ENCODE measurements around the gene PPM1G. TPM values are rescaled to one million over a fixed set of nuclear protein-coding genes. Genes with fewer than 3 reads are reported as not detected.
A peak's percentile ranks its signal among the peaks of the same experiment; 100 is the strongest.

Gene PPM1G
- total and polyA plus RNA-seq, 9 donors, result 27.2 to 89.4 (median 48.0) TPM

DNA sequence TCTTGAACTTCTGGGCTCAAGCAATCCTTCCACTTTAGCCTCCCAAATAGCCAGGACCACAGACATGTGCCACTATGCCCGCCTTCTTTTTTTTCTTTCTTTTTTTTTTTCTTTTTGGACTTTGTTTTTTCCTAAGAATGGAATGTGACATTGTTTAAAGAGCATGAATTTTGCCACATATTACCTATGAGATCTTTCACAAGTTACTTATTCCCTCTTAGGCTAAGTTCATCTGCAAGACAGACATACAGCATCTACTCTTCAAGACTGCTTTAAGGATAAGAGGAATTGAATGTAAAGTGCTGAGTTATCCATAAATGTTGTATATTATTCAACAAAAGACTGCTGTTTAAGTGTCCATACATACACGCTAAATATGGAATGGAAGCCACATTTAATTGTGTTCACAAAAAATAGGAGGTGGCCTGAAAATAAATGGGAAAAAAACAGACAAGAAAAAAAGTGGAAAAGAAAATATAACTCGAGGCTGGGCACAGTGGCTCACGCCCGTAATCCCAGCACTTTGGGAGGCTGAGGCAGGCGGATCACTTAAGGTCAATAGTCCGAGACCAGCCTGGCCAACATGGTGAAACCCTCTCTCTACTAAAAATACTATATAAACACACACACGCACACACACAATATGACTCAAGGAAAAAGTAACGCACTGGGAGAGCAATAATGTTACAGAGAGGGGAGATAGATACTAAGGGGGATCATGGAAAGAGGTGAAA, 3.2 kb upstream of the PPM1G start:
- 85 to 87% (median 85%) methylated on average over 9 of the region's 9 CpGs for WGBS, 3 donors
- no peak for TF ChIP-seq POLR2A (IDR thresholded peaks at IDR 0.05)
- TF ChIP-seq, protein P1, sequence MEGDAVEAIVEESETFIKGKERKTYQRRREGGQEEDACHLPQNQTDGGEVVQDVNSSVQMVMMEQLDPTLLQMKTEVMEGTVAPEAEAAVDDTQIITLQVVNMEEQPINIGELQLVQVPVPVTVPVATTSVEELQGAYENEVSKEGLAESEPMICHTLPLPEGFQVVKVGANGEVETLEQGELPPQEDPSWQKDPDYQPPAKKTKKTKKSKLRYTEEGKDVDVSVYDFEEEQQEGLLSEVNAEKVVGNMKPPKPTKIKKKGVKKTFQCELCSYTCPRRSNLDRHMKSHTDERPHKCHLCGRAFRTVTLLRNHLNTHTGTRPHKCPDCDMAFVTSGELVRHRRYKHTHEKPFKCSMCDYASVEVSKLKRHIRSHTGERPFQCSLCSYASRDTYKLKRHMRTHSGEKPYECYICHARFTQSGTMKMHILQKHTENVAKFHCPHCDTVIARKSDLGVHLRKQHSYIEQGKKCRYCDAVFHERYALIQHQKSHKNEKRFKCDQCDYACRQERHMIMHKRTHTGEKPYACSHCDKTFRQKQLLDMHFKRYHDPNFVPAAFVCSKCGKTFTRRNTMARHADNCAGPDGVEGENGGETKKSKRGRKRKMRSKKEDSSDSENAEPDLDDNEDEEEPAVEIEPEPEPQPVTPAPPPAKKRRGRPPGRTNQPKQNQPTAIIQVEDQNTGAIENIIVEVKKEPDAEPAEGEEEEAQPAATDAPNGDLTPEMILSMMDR (IDR thresholded peaks at IDR 0.05), result no peak
- no peak for TF ChIP-seq EP300 (IDR thresholded peaks at IDR 0.05)

DNA sequence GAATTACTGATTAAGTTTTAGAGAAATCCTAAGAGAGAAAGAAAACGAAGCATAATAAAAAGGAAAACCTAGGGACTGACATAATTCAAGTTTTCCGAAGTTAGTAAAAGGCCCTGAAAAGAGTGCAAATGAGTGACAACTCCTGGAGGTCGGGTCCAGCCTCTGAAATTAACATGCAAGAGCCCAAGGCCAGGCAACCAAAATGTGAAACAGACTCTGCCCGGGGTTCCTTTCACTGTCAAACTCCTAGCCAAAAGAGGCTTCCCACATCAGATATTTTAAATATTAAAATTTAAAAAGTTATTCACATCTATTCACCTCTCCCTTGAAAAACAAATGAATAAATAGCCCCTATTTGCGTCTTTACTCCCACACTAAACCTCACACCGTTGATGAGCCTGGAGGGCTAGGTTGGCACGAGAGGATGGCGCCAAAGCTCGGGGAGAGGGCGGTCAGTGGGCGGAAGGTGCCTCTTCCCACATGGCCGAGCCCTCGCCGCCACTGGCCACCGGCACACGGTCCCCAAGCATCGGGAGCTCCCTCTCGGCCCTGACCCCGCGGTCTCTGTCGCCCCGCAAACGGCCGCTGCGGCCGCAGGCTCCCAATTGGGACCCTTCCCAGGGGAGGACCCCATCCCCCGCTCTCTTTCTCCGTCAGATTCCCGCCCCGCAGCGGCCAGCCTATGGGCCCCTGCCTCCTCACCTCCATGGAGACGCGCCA, 630 bp downstream of the PPM1G start:
- TF ChIP-seq, protein P1 (IDR thresholded peaks at IDR 0.05), result no peak
- TF ChIP-seq EP300 (IDR thresholded peaks at IDR 0.05) (no peak), POLR2A (IDR thresholded peaks at IDR 0.05) (no peak)
- Histone ChIP-seq H3K27me3 (no peaks in the 10 kb centered on the region), H3K36me3 (no peaks in the 10 kb centered on the region), H3K27ac (peak overlapping the region in 1 of 2 donors; percentile 64), H3K9me3 (no peaks in the 10 kb centered on the region), H3K4me1 (ENCODE audit: insufficient read depth) (peaks cover 5% of the 10 kb centered on the region), H3K4me3 (peak overlapping the region; percentile 87)
- intact Hi-C loops (cut with DNase I), result no loop called here
- DNase-seq, result no peak
- WGBS, 3 donors, result 0 to 1% (median 1%) methylated on average over 33 of the region's 33 CpGs

More for the DNA sequence above, 3.2 kb upstream of the PPM1G start:
- no peak overlapping the region for H3K27ac ChIP-seq
- peaks cover 5% of the 10 kb centered on the region for H3K4me1 ChIP-seq (ENCODE audit: insufficient read depth)
- intact Hi-C loops (cut with DNase I), result no loop called here
- no peaks in the 10 kb centered on the region for H3K27me3 ChIP-seq
- no peak overlapping the region for H3K4me3 ChIP-seq
- no peak for DNase-seq
- no peaks in the 10 kb centered on the region for H3K9me3 ChIP-seq
- no peaks in the 10 kb centered on the region for H3K36me3 ChIP-seq

DNA sequence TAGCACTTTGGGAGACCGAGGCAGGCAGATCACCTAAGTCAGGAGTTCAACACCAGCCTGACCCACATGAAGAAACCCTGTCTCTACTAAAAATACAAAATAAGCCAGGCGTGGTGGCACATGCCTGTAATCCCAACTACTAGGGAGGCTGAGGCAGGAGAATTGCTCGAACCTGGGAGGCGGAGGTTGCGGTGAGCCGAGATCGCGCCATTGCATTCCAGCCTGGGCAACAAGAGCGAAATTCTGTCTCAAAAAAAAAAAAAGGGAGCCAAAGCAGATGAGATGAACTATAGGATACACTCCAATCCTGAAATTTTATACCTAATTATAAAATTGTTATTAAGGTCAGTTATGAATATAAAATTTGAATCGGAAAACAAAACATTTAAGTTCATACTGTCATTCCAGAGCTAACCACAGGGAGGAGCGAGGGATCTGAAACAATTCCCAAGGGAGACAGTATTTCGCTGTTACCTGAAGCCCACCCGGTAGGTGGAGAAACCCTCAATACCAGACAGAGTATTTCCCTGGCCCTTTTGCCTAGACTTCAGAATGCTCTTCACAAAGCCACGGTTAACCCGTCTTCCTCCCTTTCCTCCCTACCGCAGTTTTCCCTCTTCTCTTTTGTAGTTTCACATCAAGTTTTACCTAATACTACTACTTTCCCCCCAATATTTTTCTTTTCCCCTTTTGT, 1.4 kb downstream of the PPM1G start:
- H3K36me3 ChIP-seq, result no peaks in the 10 kb centered on the region
- H3K27ac ChIP-seq, result no peak overlapping the region
- TF ChIP-seq POLR2A (IDR thresholded peaks at IDR 0.05) (no peak), EP300 (IDR thresholded peaks at IDR 0.05) (no peak)
- TF ChIP-seq, protein P1 (IDR thresholded peaks at IDR 0.05), result no peak
- peaks cover 5% of the 10 kb centered on the region for H3K4me1 ChIP-seq (ENCODE audit: insufficient read depth)
- H3K27me3 ChIP-seq, result no peaks in the 10 kb centered on the region
- DNase-seq, result no peak
- intact Hi-C loops (cut with DNase I), result no loop called here
- WGBS, 3 donors, result 47 to 49% (median 48%) methylated on average over 16 of the region's 16 CpGs
- H3K4me3 ChIP-seq, result peak overlapping the region; percentile 87
- no peaks in the 10 kb centered on the region for H3K9me3 ChIP-seq

DNA sequence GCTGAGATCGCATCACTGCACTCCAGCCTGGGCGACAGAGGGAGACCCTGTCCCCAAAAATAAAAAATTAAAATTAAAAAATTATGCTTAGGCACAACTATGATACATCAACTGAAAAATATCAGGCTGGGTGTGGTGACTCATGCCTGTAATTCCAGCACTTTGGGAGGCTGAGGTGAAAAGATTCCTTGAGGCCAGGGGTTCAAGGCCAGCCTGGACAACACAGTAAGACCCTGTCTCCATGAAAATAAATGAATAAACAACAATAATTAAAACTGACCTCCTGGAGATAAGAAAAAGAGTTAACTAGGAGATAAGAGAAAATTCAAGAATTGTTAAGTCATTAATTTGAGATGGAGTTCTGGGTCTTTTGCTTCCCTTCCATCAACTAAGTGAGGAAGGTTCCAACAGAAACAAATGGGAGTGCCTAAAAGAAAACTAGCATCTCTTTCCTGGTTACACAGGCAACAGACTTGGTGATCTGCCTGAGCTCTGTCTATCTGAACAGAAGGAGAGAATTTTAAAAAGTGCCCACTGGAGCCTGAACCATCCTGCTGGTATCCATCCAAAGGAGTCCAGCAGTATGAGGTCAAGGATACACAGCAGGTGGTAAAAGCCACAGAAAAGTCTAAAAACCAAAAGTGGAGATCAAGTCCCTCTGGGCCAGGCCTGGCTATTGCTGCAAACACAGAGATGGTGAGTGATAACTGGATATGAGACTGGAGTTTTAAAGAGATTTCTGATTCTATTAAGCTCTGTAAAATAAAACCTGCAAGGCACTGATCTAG, 8.8 kb downstream of the PPM1G start:
- TF ChIP-seq EP300 (IDR thresholded peaks at IDR 0.05) (no peak), POLR2A (IDR thresholded peaks at IDR 0.05) (no peak)
- TF ChIP-seq, protein P1 (IDR thresholded peaks at IDR 0.05), result no peak
- WGBS, 3 donors, result 91 to 96% (median 94%) methylated on average over 2 of the region's 2 CpGs
- no peaks in the 10 kb centered on the region for H3K9me3 ChIP-seq
- no peak overlapping the region for H3K27ac ChIP-seq
- no peaks in the 10 kb centered on the region for H3K4me1 ChIP-seq (ENCODE audit: insufficient read depth)
- intact Hi-C loops (cut with DNase I), result no loop called here
- no peak overlapping the region for H3K4me3 ChIP-seq
- H3K36me3 ChIP-seq, result no peaks in the 10 kb centered on the region
- no peak for DNase-seq
- H3K27me3 ChIP-seq, result no peaks in the 10 kb centered on the region

Data from ovary (tissue), 9 donors.